ENCODE data around the gene SGPP1.

DNA sequence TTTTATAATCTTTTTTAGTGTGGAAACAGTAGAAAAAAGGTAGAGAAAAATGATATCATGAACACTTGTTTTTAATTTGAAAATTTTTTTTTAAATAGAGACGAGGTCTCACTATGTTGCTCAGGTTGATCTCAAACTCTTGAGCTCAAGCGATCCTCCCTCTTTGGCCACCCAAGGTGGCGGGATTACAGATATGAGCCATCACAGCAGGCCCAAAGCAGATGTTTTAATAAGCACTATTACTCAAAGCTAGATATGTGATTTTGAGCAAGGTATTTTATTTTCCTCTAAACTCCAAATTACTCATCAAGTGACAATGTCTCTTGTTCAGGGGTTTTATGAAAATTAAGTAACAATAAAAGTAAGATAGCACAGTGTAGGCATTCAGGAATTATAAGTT is 75.5 kb downstream of the SGPP1 start:
- TF ChIP-seq SP1 (IDR thresholded peaks at IDR 0.05; ENCODE audit: low read depth, low read length) = no peak
- no peak for TF ChIP-seq TAF1 (IDR thresholded peaks at IDR 0.05; ENCODE audit: low read depth, low read length)
- TF ChIP-seq, protein P1, sequence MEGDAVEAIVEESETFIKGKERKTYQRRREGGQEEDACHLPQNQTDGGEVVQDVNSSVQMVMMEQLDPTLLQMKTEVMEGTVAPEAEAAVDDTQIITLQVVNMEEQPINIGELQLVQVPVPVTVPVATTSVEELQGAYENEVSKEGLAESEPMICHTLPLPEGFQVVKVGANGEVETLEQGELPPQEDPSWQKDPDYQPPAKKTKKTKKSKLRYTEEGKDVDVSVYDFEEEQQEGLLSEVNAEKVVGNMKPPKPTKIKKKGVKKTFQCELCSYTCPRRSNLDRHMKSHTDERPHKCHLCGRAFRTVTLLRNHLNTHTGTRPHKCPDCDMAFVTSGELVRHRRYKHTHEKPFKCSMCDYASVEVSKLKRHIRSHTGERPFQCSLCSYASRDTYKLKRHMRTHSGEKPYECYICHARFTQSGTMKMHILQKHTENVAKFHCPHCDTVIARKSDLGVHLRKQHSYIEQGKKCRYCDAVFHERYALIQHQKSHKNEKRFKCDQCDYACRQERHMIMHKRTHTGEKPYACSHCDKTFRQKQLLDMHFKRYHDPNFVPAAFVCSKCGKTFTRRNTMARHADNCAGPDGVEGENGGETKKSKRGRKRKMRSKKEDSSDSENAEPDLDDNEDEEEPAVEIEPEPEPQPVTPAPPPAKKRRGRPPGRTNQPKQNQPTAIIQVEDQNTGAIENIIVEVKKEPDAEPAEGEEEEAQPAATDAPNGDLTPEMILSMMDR (IDR thresholded peaks at IDR 0.05; ENCODE audit: control extremely low read depth in 1 of 3, insufficient read depth in 1 of 3, low read depth in 1 of 3, low read length in 3 of 3) = no peak
